ENCODE results near the gene RTTN. TPM values are rescaled to one million over a fixed set of nuclear protein-coding genes. Genes with fewer than 3 reads are reported as not detected.

RTTN gene
- total and polyA plus RNA-seq, 2 of the 4 experiments (the other 2 are of a cell fraction): 5.8 to 19.9 TPM

DNA sequence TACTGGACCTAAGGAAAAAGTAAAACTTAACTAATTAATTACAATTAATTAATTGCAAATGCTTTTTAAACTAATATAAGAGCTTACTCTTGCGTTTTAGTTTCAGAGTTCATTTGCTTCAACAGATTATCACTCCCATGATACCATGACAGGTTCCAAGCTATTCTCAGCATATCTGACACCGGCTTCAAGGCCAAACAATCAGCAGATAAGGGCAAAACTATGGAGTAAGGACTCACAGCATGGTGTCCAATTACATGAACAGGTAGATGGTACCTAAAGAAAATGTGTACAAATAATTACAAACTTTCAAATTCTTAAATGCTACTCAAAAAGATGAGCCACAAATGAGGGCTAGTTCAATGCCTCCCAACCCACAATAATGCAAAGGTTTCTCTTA lies 77.2 kb downstream of the RTTN start:
- CTCF ChIA-PET: no interaction called here
- BruUV-seq (replicated peaks): no TSS peak
- H4K91ac ChIP-seq (ENCODE audit: insufficient read depth, low read depth, low read length): no peak overlapping the region
- no peak overlapping the region for H3K27ac ChIP-seq (ENCODE audit: insufficient read depth, low read length)
- H3K14ac ChIP-seq (replicated peaks; ENCODE audit: low read depth, low read length): no peak overlapping the region
- no peak for ATAC-seq (ENCODE audit: low read depth)
- H3K9me1 ChIP-seq (ENCODE audit: insufficient read depth, low read length): no peaks in the 10 kb centered on the region
- in situ Hi-C loops (cut with MboI; ENCODE audit: low sequenced_read_pairs): no loop called here
- peaks cover 2% of the 10 kb centered on the region for H3K36me3 ChIP-seq (ENCODE audit: control insufficient read depth, insufficient read depth, low read length)
- H2AK9ac ChIP-seq (replicated peaks; ENCODE audit: low read depth, low read length, poor library complexity): no peak overlapping the region
- H3K79me1 ChIP-seq (ENCODE audit: low read depth in 1 of 2, low read length in 2 of 2): no peaks in the 10 kb centered on the region
- H3K9ac ChIP-seq (ENCODE audit: low read depth, low read length): no peak overlapping the region
- POLR2A ChIA-PET (ENCODE audit: unreplicated experiment): no interaction called here
- H3K23ac ChIP-seq (ENCODE audit: low read depth, low read length): no peak overlapping the region
- no peak overlapping the region for H2BK20ac ChIP-seq (ENCODE audit: low read depth, low read length)
- H3K4me2 ChIP-seq (ENCODE audit: low read depth, low read length): no peak overlapping the region
- no peak overlapping the region for H2AFZ ChIP-seq (replicated peaks; ENCODE audit: low read length, poor library complexity)
- H4K5ac ChIP-seq (ENCODE audit: low read depth, low read length): no peak overlapping the region
- no peaks in the 10 kb centered on the region for H3K27me3 ChIP-seq (ENCODE audit: control insufficient read depth, insufficient read depth, low read length)
- no peak overlapping the region for H3K4me3 ChIP-seq (ENCODE audit: insufficient read depth, low read depth, low read length)
- no peaks in the 10 kb centered on the region for H4K20me1 ChIP-seq (ENCODE audit: insufficient read depth, low read length)
- intact Hi-C loops (cut with micrococcal nuclease): no loop called here
- no peaks in the 10 kb centered on the region for H3K4me1 ChIP-seq (ENCODE audit: control insufficient read depth, insufficient read depth, low read length)
- WGBS, 2 experiments (ENCODE audit: extremely low coverage in 2 of 2, insufficient read length in 1 of 2): no CpG with 5 or more reads among the region's 2 CpGs
- no peak for DNase-seq
- H2BK120ac ChIP-seq (ENCODE audit: low read depth, low read length): no peak overlapping the region
- TF ChIP-seq RFX5 (IDR thresholded peaks at IDR 0.05; ENCODE audit: low read depth, low read length) (no peak), MAFK (IDR thresholded peaks at IDR 0.05; ENCODE audit: low read depth, low read length) (no peak), BHLHE40 (IDR thresholded peaks at IDR 0.05; ENCODE audit: low read depth, low read length) (no peak), SMC3 (IDR thresholded peaks at IDR 0.05; ENCODE audit: low read depth, low read length) (no peak), NFE2L2 (IDR thresholded peaks at IDR 0.05; ENCODE audit: low read depth, low read length) (no peak), MAZ (IDR thresholded peaks at IDR 0.05; ENCODE audit: borderline replicate concordance, low read depth, low read length) (no peak), RAD21 (IDR thresholded peaks at IDR 0.05; ENCODE audit: low read length) (no peak), POLR2A (IDR thresholded peaks at IDR 0.05; ENCODE audit: low read depth, low read length) (no peak), MXI1 (IDR thresholded peaks at IDR 0.05; ENCODE audit: borderline replicate concordance, low read depth, low read length) (no peak), CEBPB (IDR thresholded peaks at IDR 0.05; ENCODE audit: low read depth, low read length) (no peak), CHD1 (IDR thresholded peaks at IDR 0.05; ENCODE audit: low read depth, low read length) (no peak), FOS (IDR thresholded peaks at IDR 0.05; ENCODE audit: low read depth, low read length) (no peak), RCOR1 (IDR thresholded peaks at IDR 0.05; ENCODE audit: insufficient replicate concordance, low read length) (no peak)
- TF ChIP-seq, protein P1, sequence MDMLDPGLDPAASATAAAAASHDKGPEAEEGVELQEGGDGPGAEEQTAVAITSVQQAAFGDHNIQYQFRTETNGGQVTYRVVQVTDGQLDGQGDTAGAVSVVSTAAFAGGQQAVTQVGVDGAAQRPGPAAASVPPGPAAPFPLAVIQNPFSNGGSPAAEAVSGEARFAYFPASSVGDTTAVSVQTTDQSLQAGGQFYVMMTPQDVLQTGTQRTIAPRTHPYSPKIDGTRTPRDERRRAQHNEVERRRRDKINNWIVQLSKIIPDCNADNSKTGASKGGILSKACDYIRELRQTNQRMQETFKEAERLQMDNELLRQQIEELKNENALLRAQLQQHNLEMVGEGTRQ (IDR thresholded peaks at IDR 0.05; ENCODE audit: low read depth, low read length): no peak
- TF ChIP-seq, protein P2, sequence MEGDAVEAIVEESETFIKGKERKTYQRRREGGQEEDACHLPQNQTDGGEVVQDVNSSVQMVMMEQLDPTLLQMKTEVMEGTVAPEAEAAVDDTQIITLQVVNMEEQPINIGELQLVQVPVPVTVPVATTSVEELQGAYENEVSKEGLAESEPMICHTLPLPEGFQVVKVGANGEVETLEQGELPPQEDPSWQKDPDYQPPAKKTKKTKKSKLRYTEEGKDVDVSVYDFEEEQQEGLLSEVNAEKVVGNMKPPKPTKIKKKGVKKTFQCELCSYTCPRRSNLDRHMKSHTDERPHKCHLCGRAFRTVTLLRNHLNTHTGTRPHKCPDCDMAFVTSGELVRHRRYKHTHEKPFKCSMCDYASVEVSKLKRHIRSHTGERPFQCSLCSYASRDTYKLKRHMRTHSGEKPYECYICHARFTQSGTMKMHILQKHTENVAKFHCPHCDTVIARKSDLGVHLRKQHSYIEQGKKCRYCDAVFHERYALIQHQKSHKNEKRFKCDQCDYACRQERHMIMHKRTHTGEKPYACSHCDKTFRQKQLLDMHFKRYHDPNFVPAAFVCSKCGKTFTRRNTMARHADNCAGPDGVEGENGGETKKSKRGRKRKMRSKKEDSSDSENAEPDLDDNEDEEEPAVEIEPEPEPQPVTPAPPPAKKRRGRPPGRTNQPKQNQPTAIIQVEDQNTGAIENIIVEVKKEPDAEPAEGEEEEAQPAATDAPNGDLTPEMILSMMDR (conservative IDR thresholded peaks at IDR 0.05; ENCODE audit: low read depth, low read length): no peak
- TF ChIP-seq, protein P3, sequence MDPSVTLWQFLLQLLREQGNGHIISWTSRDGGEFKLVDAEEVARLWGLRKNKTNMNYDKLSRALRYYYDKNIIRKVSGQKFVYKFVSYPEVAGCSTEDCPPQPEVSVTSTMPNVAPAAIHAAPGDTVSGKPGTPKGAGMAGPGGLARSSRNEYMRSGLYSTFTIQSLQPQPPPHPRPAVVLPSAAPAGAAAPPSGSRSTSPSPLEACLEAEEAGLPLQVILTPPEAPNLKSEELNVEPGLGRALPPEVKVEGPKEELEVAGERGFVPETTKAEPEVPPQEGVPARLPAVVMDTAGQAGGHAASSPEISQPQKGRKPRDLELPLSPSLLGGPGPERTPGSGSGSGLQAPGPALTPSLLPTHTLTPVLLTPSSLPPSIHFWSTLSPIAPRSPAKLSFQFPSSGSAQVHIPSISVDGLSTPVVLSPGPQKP (IDR thresholded peaks at IDR 0.05; ENCODE audit: borderline replicate concordance, low read depth, low read length): no peak
- no peak overlapping the region for H2BK5ac ChIP-seq (ENCODE audit: low read depth, low read length, poor library complexity, severe bottlenecking)
- no peak overlapping the region for H4K8ac ChIP-seq (ENCODE audit: low read depth in 2 of 2, low read length in 2 of 2)
- no peak overlapping the region for H3K4ac ChIP-seq (ENCODE audit: low read depth, low read length)
- dilution Hi-C loops (cut with HindIII; ENCODE audit: low sequenced_read_pairs, unreplicated experiment): no loop called here
- no peak overlapping the region for H3K56ac ChIP-seq (ENCODE audit: extremely low read depth, insufficient read depth, low read length)
- no peak overlapping the region for H2AK5ac ChIP-seq (ENCODE audit: low read depth, low read length)
- no peak overlapping the region for H3K18ac ChIP-seq (ENCODE audit: low read depth, low read length)
- H2BK15ac ChIP-seq (ENCODE audit: low read depth, low read length): no peak overlapping the region
- H3K9me3 ChIP-seq (ENCODE audit: control insufficient read depth, insufficient read depth, low read length): no peaks in the 10 kb centered on the region
